ENCODE measurements around the gene PTGER1. TPM values are rescaled to one million over a fixed set of nuclear protein-coding genes. Genes with fewer than 3 reads are reported as not detected.
"Not testable (repeated sequence)": the region's sequence is repeated elsewhere in the genome, so short reads cannot be mapped to it uniquely, and the experiment has no call there.

The PTGER1 gene
- total RNA-seq, 2 experiments from 2014 or later: 0.34 to 0.36 TPM

- Mint-ChIP-seq H3K4me3 (no peak overlapping the region), H3K27ac (no peak overlapping the region), H3K4me1 (peaks cover 50% of the 10 kb centered on the region), H3K9me3 (no peaks in the 10 kb centered on the region), H3K27me3 (no peaks in the 10 kb centered on the region), H3K36me3 (peaks cover 28% of the 10 kb centered on the region)
- DNase-seq (no peak), ATAC-seq (ENCODE audit: low read depth) (no peak)
- POLR2A ChIA-PET: interaction anchor here (1.1 kb wide), 1 partner anchor 10 kb away, joined by 9 read pairs; no protein-coding TSS in a partner anchor
Observed at GRCh38 chr19:14512406-14512961, 37.3 kb upstream of the PTGER1 start.

- Mint-ChIP-seq H3K27me3 (no peaks in the 10 kb centered on the region), H3K27ac (peak overlapping the region; percentile 35), H3K9me3 (no peaks in the 10 kb centered on the region), H3K4me3 (no peak overlapping the region), H3K36me3 (peaks cover 18% of the 10 kb centered on the region), H3K4me1 (peaks cover 56% of the 10 kb centered on the region)
- DNase-seq (no peak), ATAC-seq (ENCODE audit: low read depth) (no peak)
- POLR2A ChIA-PET: interaction anchor here (0.6 to 1.1 kb wide), 2 partner anchors 11 to 171 kb away, joined by 3 to 9 read pairs; no protein-coding TSS in a partner anchor
Observed at GRCh38 chr19:14511229-14511593, 36.1 kb upstream of the PTGER1 start.

DNA sequence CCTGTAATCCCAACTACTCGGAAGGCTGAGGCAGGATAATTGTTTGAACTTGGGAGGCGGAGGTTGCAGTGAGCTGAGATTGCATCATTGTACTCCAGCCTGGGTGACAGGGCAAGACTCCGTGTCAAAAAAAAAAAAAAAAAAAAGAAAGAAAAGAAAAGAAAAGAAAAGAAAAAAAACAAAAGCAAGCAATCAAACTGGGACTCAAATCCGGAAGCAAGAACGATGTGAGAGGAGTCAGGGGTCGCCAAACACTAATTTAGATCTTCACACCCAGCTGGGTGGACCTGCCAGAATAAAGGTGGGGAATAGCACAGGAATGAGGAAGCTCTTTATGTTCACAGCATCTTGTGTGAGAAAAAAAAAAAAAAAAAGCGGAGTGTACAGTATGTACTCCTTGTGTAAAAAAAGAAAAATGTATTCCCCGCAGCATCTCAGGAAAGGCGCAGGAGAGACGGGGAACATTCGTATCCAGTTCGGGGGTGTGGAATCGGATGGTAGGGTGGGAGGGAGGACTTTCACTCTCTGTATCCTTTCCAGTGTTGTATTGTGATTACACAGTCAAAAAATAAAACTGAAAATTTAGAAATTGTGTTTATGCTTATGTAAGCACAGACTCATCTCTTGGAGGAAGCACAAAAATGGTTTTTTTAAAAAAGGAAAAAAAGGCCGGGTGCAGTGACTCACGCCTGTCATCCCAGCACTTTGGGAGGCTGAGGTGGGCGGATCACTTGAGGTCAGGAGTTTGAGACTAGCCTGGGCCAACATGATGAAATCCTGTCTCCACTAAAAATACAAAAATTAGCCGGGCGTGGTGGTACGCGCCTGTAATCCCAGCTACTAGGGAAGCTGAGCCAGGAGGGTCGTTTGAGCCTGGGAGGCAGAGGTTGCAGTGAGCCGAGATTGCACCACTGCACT is 35.4 kb upstream of the PTGER1 start:
- ATAC-seq (ENCODE audit: low read depth) (no peak), DNase-seq (no peak)
- peak overlapping the region; percentile 35 for H3K27ac Mint-ChIP-seq
- H3K36me3 Mint-ChIP-seq: peaks cover 12% of the 10 kb centered on the region
- no peaks in the 10 kb centered on the region for H3K27me3 Mint-ChIP-seq
- H3K4me1 Mint-ChIP-seq: peaks cover 55% of the 10 kb centered on the region
- no peaks in the 10 kb centered on the region for H3K9me3 Mint-ChIP-seq
- no peak overlapping the region for H3K4me3 Mint-ChIP-seq
- POLR2A ChIA-PET: interaction anchor here (1.1 to 8.5 kb wide), 4 partner anchors 8 to 19 kb away, joined by 4 to 298 read pairs (median 7); partner anchors contain the start of genes DNAJB1 and GIPC1

DNA sequence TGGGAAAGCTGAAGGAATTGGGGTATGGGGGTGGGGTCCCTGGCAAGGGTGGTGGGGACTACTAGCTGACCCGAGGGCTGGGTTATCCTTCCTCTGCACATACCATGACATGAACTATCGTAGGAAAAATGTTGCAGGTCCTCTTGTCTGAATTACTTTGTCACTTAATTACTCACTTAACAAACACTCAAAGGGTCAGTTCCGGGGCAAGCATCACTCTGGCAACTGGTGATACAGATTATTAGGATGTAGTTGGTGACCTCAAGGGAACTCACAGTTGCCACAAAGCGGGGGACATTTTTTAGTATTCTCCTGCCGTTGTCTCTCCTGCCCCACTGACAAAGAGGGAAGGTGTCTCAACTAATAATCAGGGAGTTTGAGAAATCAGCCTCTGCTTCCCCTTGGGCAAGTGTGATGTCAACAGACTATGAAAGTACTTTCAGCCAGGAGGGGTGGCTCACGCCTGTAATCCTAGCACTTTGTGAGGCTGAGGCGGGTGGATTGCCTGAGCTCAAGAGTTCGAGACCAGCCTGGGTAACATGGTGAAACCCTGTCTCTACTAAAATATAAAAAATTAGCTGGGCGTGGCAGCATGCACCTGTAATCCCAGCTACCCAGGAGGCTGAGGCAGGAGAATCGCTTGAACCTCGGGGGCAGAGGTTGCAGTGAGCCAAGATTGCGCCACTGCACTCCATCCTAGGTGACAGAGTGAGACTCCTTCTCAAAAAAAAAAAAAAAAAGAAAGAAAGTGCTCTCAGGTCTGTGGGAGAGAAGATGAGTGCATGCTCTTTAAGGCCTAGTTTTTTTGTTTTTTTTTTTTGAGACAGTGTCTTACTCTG is 32.8 kb upstream of the PTGER1 start:
- Mint-ChIP-seq H3K36me3 (no peaks in the 10 kb centered on the region), H3K27me3 (peaks cover 4% of the 10 kb centered on the region), H3K4me3 (peak overlapping the region; percentile 77), H3K9me3 (no peaks in the 10 kb centered on the region), H3K27ac (peak overlapping the region; percentile 92), H3K4me1 (peaks cover 45% of the 10 kb centered on the region)
- ATAC-seq (ENCODE audit: low read depth) (no peak), DNase-seq (no peak)
- POLR2A ChIA-PET: interaction anchor here (0.6 to 8.5 kb wide), 9 partner anchors 11 to 671 kb away, joined by 3 to 298 read pairs (median 4); partner anchors contain the start of gene DNAJB1

GRCh38 chr19:14505488-14506239 is 30.5 kb upstream of the PTGER1 start:
- POLR2A ChIA-PET: interaction anchor here (0.7 to 8.5 kb wide), 10 partner anchors 8 to 369 kb away, joined by 3 to 298 read pairs (median 4); partner anchors contain the start of genes DNAJB1, GIPC1, TECR and ZNF333
- H3K27me3 Mint-ChIP-seq: peaks cover 4% of the 10 kb centered on the region
- no peaks in the 10 kb centered on the region for H3K9me3 Mint-ChIP-seq
- H3K4me3 Mint-ChIP-seq: peak overlapping the region; percentile 77
- no peaks in the 10 kb centered on the region for H3K36me3 Mint-ChIP-seq
- H3K27ac Mint-ChIP-seq: peak overlapping the region; percentile 92
- H3K4me1 Mint-ChIP-seq: peaks cover 40% of the 10 kb centered on the region
- DNase-seq: peak; percentile 88
- ATAC-seq (ENCODE audit: low read depth): peak; percentile 48

- not testable (repeated sequence) for ATAC-seq (ENCODE audit: low read depth); H3K36me3 Mint-ChIP-seq; H3K27me3 Mint-ChIP-seq; H3K9me3 Mint-ChIP-seq; DNase-seq; H3K27ac Mint-ChIP-seq; H3K4me3 Mint-ChIP-seq
- H3K4me1 Mint-ChIP-seq: peaks cover 37% of the 10 kb centered on the region
- POLR2A ChIA-PET: interaction anchor here (0.6 to 8.5 kb wide), 7 partner anchors 9 to 355 kb away, joined by 3 to 298 read pairs (median 5); partner anchors contain the start of genes DNAJB1, GIPC1 and TECR
Observed at GRCh38 chr19:14504575-14504974, 29.4 kb upstream of the PTGER1 start.

DNA sequence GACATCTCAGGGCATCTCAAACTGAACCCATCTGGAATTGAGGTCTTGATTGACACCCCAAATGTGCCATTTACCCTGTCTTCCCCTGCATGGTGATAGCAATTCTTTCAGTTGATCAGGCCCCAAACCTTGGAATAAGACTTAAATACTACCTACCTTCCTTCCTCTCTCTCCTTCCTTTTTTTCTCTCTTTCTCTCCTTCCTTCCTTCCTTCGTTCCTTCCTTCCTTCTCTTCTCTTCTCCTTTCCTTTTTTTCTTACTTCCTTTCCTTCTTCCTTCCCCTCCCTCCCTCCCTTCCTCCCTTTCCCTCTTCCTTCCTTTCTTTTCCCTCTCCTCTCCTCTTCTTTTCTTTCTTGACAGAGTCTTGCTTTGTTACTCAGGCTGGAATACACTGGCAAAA is 28.1 kb upstream of the PTGER1 start:
- POLR2A ChIA-PET: interaction anchor here (8.5 kb wide), 1 partner anchor 16 kb away, joined by 298 read pairs; the partner anchor contains the start of gene DNAJB1
- H3K4me3 Mint-ChIP-seq: no peak overlapping the region
- H3K9me3 Mint-ChIP-seq: no peaks in the 10 kb centered on the region
- H3K27me3 Mint-ChIP-seq: peaks cover 4% of the 10 kb centered on the region
- H3K4me1 Mint-ChIP-seq: peaks cover 31% of the 10 kb centered on the region
- DNase-seq (no peak), ATAC-seq (ENCODE audit: low read depth) (no peak)
- no peak overlapping the region for H3K27ac Mint-ChIP-seq
- no peaks in the 10 kb centered on the region for H3K36me3 Mint-ChIP-seq

- no peaks in the 10 kb centered on the region for H3K36me3 Mint-ChIP-seq
- POLR2A ChIA-PET: interaction anchor here (0.5 to 8.5 kb wide), 3 partner anchors 16 to 732 kb away, joined by 3 to 298 read pairs (median 4); partner anchors contain the start of gene DNAJB1
- H3K27me3 Mint-ChIP-seq: peaks cover 5% of the 10 kb centered on the region
- DNase-seq (no peak), ATAC-seq (ENCODE audit: low read depth) (no peak)
- no peak overlapping the region for H3K4me3 Mint-ChIP-seq
- H3K4me1 Mint-ChIP-seq: peaks cover 26% of the 10 kb centered on the region
- no peaks in the 10 kb centered on the region for H3K9me3 Mint-ChIP-seq
- no peak overlapping the region for H3K27ac Mint-ChIP-seq
Observed at GRCh38 chr19:14502334-14503092, 27.4 kb upstream of the PTGER1 start.

DNA sequence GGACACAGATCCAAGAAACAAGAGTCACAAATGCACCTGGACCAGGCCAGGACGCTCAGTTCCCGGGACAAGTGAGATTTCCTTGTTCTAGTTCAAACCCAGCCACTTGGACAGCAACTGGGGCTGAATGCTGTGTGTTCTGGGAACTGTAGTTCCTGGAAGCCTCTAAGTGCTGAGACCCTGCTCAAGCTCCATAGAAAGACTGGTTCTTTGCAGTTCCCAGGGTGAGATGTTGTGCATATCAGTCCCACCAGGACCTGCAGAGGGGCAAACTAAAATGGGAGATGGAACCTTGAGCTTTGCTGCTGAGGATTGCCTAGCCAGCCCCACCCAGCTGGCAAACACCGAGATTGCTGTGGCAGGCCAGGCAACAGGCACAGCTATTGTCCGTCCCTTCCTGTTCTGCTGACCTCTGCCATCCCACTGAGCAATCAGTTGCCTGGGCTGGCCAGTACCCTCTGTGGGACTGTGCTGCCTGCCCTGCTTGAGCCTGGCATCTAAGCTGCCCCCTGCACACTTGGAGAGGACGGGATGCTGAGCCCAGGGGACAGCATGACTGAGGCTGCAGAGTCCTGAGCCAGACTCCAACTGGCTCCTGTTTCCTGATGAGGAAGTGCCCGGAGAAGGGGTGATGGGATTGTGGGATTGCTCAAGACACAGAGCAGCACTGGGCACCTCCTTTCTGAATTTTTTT is 22.2 kb upstream of the PTGER1 start:
- peaks cover 3% of the 10 kb centered on the region for H3K36me3 Mint-ChIP-seq
- no peak overlapping the region for H3K27ac Mint-ChIP-seq
- DNase-seq (no peak), ATAC-seq (ENCODE audit: low read depth) (no peak)
- H3K9me3 Mint-ChIP-seq: no peaks in the 10 kb centered on the region
- H3K27me3 Mint-ChIP-seq: peaks cover 3% of the 10 kb centered on the region
- no peak overlapping the region for H3K4me3 Mint-ChIP-seq
- POLR2A ChIA-PET: interaction anchor here (1.4 to 2.6 kb wide), 2 partner anchors 9 to 25 kb away, joined by 8 to 29 read pairs; no protein-coding TSS in a partner anchor
- H3K4me1 Mint-ChIP-seq: peaks cover 14% of the 10 kb centered on the region

DNA sequence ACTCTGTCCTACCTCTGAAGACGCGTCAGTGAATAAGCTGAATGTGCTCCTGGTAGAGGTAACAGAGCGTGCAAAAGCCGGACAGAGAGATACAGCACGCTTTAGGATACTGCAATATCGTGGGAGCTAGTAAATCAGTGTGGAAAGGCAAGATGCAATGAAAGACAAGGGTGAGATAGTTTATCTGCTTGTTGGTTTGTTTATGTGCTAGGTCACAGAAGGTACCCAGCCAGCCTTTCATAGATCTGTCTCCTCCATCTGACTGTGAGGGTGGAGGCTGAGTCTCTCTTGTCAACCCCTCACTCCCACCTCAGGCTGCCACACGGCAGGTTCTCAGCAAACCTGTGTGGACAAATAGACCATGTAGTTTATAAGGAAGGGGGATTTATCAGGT is 21.7 kb upstream of the PTGER1 start:
- Mint-ChIP-seq H3K27me3 (peaks cover 3% of the 10 kb centered on the region), H3K36me3 (peaks cover 3% of the 10 kb centered on the region), H3K4me1 (peaks cover 14% of the 10 kb centered on the region), H3K27ac (peak overlapping the region; percentile 79), H3K9me3 (no peaks in the 10 kb centered on the region), H3K4me3 (peak overlapping the region; percentile 78)
- no peak for ATAC-seq (ENCODE audit: low read depth)
- no peak for DNase-seq
- POLR2A ChIA-PET: interaction anchor here (0.5 to 2.6 kb wide), 5 partner anchors 9 to 70 kb away, joined by 3 to 29 read pairs (median 8); no protein-coding TSS in a partner anchor

All from activated naive CD8-positive, alpha-beta T cell treated with anti-CD3 and anti-CD28 coated beads, Interleukin-2, amount 10 ng/mL, durations not matched to agents 7 days and 5 days (primary cell).